ENCODE data around the gene ASTN2.

GRCh38 chr9:116703634-116704033, 711.2 kb downstream of the ASTN2 start:
- TF ChIP-seq CTCF (IDR thresholded peaks at IDR 0.05; ENCODE audit: borderline replicate concordance, extremely low read depth, low read length, poor library complexity, severe bottlenecking) (no peak), EZH2 (IDR thresholded peaks at IDR 0.05; ENCODE audit: borderline replicate concordance, low read depth, low read length, severe bottlenecking) (no peak)

Measured in DND-41 (cell line).